H4 (cell line): ENCODE measurements around the gene MYZAP. TPM values are rescaled to one million over a fixed set of nuclear protein-coding genes. Genes with fewer than 3 reads are reported as not detected.
"Not testable (repeated sequence)": the region's sequence is repeated elsewhere in the genome, so short reads cannot be mapped to it uniquely, and the experiment has no call there.

ENCODE experiments used
- DNase-seq: peaks from one replicate; pipeline ENCODE4 v3.0.0-alpha.2; 2015; ENCODE audit warnings: low spot score
- total RNA-seq: library from RNA; depleted of rRNA; stranded (reverse); fragments of >200 nt; shearing (Covaris generic); gene quantifications from 2 replicates; pipeline ENCODE4 v1.2.3, GENCODE V29; 2014

MYZAP gene
- total RNA-seq, 1 experiment from 2014 or later, result 1.5 TPM

DNA sequence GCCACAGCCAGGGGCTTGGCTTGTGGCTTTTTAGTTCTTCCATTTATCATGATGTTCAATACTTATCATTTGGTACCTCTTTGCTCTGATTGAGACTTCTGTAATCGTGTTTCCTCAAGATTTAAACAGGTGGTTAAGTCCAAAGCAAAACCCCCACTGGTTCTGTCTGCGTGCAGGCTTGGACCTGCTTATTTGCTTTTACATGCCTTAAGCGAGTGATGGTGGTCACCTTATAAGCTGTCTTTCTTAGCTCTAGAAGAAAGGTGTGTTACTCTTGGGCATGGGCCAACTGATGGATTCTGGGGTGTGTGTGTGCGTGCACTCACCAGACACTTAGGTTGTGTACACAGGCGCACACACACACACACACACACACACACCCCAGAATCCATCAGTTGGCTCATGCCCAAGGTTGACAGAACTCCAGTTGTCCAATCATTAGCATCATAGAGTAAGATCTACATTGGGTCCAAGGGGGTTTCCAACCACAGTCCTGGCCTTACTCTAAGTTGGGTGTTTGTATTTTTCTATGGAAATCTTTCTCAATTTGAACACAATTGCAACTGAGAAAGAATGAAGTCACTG, 1.2 kb downstream of the MYZAP start:
- DNase-seq, result no peak

DNA sequence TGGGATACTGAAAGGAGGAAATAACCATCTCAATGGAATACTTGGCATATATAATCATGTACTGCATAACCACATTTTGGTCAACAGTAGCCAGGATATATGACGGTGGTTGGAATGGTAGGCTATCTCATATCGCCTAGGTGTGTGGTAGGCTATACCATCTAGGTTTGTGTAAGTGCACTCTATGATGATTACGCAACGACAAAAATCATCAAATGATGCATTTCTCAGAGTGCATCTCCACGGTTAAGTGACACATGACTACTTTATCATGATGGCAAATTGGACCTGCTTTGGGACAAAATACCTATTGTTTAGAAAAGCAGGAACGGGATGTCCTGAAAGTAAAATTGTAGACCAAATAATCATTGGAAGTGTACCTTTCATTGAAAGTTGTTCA, 2.8 kb downstream of the MYZAP start:
- DNase-seq, result no peak

DNA sequence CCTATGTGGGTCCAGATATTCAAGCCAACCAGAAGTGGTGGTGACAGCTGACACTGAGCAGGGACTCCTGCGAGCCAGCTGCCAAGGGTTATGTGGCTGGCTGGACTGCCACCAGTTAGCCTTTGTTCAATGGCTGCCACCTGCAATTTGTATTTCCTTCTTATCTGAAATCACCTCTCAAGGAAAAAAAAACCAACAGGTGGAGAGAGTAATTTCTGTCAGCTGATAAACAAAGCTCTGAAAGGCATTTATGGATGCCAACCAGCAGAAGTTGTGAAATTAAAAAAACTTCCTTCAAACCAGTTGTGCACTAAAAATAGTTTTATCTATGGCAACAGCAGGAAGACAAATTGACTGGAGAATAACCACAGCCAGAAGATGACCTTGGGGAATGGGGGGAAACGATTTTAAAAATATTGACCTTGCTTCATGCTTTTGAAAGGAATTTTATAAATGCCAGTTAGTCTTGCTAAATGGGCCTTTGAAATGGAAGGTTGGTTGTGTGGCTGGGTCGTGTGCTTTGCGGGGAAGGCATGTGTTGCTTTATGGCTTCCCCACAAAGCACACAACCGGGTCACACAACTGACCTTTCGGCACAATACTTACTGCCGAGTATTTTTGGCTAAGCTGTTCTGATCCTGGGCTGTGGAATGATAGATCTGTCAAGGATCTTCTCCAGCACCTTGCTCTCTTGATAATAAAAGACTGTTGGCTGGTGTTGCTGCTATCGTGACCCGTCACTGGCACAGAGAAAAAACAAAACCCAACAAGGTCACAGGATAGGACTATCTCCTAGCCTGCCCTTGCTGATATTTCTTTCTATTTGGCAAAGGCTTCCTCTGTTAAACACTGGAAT, 3.5 kb downstream of the MYZAP start:
- no peak for DNase-seq

DNA sequence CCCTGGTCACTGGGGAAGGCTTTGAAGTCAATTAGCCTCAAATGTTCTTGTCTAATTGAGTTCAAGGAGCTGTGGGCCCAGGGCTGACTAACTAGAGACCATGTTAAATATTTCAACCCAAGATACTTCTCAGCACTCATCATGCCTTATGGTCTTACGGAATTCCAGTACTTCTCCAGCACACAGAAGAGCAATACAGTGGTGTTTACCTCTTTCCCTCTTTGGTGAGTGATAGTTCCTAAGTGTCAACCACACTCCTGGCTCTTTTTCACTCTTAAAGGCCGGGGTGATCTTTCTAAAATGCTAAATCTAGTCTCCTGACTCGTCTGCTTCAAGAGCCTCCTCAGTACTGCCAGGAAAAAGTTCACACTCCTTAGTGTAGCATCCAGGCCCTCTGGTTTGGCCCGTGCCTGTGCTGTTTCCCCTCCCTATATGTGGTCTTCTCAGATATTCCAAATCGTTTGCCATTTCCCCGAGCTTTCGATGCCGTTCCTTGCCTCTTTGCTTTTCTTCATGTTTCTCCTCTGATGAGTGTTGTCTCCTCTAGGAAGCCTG, 4.7 kb downstream of the MYZAP start:
- DNase-seq, result no peak

DNA sequence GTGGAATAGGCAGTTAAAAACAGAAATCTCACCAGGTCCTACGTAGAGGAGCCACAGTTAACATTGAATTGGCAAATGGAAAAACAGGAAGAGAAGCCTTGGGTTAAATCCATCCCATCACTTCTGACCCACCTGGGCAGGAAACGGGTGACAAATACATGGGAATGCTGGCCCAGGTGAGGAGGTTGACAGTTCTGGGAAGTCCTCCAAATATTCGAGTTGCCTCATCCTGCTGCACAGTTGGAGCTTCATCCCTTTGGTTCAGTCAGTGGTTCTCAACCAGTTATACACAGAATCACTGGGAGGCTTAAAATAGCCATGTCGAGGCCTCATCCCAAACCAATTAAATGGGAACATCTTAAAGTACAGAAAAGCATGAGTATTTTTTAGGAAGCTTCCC, 5.3 kb downstream of the MYZAP start:
- no peak for DNase-seq

DNA sequence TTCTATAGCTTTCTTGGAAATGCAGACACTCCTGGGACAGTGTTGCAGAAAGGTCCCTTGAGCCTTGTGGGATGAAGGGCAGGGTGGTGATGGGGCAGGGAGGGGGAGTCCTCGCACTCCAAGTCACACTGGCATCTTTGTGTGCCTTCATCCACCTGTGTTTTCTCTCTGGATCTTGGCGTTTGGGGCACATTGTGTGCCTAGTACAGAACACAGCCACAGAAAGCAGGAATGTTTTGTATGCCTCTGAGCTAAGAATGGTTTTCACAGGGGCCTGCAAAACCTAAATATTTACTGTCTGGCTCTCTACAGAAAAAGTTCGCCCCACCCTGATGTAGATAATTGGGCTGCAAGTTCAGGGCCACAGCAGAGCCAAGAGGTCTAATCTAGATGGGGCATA, 5.7 kb downstream of the MYZAP start:
- DNase-seq, result no peak

DNA sequence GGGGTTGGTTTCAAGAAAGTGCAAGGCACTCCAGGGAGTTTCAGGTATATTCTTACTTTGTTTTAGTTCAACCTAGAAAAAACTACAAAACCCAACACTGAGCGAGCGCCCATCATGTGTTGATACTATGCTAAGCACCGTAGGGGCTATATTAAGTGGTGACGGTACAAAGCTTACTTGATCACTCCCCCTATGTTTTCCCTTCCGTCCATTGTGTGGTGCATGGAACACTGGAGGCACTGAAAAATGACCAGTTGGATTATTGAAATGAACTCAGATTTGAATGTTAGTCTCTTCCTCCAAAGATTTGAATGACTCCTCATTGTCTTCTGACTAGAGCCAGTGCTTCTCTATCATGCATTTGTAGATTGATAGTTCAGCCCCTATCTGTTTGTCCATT, 6.6 kb downstream of the MYZAP start:
- no peak for DNase-seq

DNA sequence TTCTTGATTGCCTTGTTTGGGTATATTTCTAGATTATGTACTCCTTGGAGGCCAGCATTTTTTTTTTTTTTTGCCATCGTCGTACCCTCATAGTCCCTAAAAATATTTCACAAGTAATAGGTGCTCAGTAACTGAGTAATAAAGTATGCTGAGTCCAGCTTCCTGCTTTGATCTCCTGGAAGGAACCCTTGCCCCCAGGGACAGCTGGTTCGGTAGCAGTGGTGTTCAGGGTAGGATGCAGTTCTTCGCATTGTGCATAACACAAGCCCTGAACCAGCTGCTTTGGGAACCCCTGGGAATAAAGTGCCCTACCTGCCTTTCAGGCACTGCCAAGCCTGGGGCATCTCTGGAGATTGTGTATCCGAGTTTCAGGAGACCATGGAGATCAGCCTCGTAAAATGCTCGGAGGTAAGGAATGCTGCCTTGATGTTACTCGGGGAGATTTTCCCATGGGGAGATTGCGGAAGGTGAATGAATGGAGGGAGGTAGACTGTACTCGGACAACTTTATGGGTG, 7.6 kb downstream of the MYZAP start:
- no peak for DNase-seq

DNA sequence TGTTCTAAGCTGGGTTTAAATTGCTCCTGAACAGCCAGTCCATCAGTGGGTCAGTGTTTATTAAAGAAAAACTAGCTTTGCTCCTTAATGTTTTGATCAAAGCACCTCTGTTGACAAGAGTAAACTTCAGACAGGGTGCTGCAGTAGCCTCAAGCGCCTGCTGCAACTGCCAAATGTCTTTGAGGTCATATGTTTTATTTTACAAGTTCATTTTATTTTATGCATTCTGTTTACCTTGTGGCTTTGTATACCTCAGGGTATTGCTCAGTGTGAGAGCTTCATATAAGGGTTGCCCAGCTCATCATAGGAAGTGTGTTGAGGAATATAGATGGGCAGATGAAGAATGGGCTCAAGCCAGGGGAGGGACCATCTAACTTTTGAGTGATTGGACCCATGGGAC, 8.5 kb downstream of the MYZAP start:
- DNase-seq, result peak; percentile 17

DNA sequence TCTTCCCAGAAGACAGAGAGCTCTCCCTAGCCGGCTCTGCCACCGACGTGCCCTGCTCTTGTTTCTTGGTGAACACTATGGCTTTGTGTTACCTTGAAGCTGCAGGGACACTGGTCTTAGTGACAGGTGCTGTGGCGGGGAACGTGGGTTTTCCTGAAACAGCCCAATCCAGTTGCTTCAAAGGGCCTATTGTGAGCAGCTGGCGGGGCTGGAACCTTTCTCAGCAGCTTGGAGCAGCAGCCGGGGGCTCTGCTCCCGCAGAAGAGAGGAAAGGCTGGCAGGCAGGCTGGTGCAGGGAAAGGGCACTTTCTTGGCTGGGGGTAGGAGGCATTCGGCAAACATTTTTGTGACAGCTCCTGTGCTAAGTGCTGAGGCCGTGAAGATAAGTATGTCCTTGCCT, 12.8 kb downstream of the MYZAP start:
- DNase-seq, result no peak

DNA sequence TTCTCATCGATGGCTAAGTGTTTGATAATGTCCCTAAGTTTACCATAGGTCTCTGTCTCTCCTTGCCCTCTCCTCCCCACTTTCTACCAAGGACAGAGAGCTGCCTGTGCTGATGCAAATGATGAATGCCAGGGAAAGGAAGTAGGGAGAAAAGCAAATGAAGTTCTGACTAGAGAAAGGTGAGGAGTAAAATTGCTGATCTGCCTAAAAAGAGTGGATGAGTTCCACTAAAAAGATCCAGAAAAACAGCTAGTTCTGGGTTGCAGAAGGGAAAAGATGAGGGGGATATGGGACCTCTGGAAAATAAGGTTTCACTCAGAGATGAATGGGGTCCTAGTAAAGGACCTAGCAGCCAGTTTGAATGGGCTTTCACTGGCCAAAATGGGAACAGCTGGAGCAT, 13.8 kb downstream of the MYZAP start:
- DNase-seq, result no peak

DNA sequence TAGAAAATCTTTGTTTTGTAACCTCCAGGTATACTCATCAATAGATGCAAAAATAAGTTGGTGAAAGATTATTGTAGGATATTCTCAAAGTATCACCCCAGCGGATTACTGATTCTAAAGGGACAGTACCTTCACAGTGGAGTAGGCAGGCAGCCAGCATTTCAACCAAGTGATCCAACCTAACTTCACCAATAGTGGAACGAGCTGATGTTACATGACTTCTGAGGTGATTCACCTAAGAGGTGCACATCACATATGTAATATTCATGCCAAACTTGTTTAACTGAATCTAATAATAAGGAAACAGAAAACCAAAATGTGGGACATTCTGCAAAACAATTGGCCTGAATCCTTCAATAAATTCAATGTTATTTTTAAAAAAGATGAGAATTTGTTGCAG, 14.3 kb downstream of the MYZAP start:
- no peak for DNase-seq

DNA sequence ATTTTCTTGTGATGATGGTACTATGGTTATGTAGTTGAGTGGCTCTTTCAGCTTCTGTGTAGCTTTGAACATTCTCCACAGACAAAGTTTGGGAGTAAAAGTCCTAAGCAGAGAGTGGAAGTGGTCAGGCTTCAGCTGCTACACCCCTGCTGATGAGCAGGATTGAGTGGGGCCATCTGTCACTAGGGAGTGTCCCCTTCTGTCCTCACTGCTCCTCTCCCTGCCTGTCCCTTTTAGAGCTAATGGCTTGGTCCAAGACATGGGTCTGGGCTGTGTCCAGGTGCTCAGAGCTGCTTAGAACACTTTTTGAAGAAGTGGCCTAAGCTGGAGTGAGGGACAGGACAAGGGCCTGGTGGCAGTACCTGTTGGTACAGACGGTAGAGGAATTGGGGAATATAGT, 15.1 kb downstream of the MYZAP start:
- no peak for DNase-seq

DNA sequence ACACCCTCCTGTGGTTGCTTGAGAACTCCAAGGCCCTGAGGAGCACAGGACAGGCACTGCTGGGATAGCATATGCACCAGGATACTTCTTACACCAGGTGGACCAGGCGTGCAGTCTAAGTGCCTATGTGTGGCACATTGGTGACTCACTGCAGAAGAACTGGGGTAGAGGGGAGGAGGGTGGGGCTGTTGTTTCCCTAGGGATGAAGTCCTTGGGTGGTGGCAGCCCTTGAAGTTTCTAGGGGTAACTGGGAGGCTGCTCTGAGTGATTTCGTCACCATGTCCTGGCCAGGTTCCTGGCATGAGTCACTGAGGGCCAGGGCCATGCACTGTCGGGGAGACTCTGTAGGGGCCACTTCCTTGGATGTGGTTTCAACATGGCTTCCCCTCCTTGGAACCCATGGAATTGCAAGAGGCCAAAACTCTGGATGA, 15.9 kb downstream of the MYZAP start:
- DNase-seq, result peak; percentile 93

DNA sequence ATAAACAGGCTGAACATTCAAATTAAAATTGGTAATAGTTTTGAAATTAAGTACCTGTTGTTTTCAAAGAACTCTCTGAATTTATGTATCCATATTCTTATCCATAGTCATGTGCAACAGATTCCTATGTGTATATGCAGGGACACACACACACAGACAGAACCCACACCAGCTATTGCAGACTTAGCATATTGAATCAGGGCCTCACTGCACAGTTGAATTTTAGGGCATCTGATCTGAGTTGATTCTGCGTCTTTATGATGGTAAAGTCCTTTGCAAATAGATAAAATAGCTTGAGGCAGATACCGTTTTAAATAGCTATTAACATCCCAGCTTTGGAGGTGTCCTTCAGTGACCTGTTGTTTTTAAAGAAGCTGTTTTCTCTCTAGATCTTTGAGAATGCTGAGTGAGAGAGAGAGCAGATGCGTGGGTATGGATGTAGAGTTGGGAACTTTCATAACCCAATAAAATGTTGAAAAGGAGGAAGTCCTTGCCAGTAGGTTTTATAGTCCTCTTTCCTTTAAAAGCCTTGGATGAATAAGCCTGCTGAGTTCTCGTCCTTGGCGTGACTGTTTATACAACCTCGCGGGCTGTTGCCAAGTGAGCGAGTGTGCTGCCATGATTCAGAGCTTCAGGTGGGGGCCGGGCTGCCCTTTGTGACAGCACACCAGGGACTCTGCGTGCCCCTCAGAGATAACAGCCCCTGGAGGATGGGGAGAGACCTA, 18.3 kb downstream of the MYZAP start:
- peak; percentile 80 for DNase-seq

DNA sequence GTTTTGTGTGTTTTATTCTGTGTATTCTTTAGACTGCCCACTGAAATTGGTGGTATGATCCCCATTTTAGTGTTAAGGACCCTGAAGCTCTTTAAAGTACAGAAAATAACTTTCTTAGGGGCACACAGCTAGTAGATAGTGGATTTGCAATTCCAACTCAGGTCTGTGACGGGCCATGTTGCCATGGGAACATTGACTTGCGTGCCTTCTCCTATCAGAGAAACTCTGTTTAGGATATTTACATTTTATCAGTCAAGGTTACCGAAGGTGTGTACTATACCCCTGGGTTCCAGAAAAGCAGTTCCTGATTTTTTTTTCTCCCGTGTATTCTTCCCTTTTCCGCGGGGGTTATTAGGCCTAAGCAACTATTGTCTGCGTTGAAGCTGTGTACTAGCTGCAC, 19.4 kb downstream of the MYZAP start:
- no peak for DNase-seq

DNA sequence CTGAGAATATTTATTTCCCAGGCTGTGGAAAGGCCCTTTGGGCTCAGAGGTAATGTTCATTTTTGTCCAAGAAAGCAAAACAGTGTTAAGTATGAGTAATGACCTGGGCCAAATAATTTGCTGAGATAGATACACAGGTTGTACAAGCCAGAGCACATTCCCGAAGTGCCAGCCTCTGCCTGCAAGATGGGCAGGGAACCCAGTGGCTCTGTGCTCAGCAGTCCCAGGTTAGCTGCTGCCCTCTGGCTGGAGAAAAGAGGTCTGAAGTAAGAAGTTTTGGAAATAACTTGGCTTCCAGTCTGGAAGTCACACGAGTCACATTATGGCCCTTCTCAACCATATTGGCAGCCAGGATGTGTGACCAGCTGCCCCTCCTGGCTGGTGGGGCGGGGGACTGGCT, 20.2 kb downstream of the MYZAP start:
- peak; percentile 41 for DNase-seq

DNA sequence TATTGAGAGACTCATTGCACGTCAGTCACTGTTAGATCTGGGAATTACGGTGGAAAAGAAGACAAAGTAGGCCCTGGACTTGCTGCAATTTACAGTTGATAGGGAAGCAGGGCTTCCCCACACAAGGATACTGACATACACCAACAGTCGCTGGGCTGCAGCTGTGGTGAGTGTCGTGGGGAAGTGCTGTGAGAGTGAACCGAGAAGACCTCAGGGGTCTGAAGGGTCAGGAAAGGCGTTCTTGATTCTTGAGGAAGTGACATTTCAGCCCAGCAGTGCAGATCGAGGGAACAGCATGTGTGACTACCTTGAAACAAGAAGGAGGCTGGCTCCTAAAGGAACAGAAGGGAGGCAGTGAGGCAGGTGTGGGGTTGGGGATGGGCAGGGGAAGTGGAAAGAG, 22.5 kb downstream of the MYZAP start:
- DNase-seq, result no peak

DNA sequence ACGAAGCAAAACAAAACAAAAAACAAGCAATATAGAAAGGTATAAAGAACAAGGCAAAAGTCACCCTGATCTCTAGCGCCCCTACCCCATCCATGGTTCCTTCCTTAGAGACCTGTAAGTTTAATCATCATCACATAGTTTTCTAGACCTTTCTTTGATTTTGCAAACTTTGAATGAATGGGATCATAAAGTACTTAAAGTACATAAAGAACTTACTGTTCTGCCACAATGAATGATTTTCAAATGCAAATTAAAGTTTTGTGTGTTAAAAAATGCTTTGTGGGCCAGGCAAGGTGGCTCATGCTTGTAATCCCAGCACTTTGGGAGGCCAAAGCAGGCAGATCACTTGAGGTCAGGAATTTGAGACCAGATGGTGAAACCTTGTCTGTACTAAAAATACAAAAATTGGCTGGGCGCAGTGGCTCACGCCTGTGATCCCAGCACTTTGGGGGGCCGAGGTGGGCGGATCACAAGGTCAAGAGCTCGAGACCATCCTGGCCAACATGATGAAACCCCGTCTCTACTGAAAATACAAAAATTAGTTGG, 24.3 kb downstream of the MYZAP start:
- not testable (repeated sequence) for DNase-seq

DNA sequence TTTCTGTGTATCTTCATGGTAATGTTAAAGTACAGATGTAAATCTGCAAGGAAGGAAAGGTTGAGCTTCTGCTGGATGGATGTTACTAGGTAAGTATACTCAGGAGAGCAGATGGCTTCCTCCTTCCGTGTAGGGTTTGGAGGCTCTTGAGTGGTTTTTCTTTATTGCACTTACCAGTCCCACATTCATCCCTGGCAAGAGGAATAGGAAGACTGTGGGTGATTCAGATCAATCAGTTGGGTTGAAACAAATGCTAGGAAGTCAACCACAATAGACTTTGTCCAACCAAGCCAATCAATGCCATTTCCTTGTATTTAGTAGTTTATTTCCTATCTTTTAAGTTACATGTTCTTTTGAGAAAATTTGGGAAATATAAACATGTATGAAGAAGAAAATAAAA, 26.6 kb downstream of the MYZAP start:
- no peak for DNase-seq

DNA sequence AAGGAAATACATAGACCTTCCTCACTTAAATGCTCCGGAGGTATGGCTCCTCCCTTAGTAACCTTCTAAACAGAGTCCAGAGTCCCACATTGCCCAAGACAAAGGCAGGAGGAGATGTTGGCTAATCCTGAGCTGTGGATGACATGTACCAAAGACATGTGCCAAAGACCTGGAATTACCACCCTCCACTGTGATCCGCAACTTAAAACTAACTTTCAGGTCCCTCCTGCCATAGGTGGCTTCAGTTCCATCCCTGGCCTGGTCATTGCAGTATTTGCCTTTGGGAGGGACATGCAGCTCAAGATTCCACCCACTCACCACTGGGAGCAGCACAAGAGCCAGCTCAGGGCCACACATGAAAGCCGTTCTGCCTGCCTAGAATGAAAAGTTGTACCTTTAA, 28.0 kb downstream of the MYZAP start:
- no peak for DNase-seq

DNA sequence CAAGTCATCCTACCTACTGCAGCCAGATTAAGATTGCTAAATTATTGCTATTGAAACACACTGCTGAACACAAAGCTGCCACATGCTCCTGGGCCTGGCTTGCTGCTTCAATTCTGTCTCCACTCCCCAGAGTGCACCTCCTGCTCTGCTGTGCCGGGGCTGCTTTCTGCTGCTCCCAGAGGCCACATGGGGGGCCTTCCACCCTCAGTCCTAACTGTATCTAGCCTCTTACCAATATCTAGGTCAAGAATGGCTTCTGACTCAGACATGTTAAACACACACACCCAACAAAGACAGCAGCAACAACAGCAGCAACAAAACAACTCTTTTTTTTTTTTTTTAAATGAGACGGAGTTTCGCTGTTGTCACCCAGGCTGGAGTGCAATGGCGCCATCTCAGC, 33.0 kb downstream of the MYZAP start:
- no peak for DNase-seq
